NOMO-1 treated with dmso at 0.1 percent for 144 hours (cell line): Measurements from ENCODE around the gene RIPOR3.

ENCODE experiments used
- DNase-seq: peaks from one replicate; lab custom pipeline; 2025; ENCODE audit not compliant: unreplicated experiment; lab: John Stamatoyannopoulos, UW

The RIPOR3 gene

DNA sequence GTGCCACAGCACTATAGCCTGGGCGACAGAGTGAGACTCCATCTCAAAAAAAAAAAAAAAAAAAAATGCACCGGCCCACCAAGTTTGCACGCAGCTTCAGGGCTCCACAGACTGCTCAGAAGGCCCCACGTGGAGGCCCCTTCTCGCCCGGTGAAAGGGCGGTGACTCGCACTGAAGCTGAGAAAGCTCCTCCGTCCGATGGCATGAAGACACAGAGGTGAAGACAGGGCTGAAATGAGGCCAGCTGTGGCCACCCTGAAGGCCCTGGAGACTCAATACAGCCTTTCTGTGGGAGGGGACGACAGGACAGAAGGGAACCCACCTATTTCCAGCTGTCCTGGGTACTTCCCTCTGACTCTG, 97.1 kb downstream of the RIPOR3 start:
- DNase-seq, result no peak

DNA sequence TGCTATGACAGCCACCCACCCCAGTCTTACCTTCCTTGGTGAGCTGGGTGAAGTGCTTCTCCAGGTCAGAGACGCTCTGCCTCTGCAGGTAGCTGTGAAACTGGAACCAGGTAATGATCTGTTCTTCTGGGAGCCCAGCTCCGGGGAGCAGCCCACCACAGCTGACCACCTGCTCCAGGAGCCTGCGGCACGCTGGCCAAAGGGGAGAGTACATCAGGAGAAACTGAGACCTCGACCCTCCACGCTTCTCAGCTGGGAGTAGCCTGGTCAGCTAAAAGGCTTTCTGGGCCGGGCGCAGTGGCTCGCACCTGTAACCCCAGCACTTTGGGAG, 98.4 kb downstream of the RIPOR3 start:
- no peak for DNase-seq

DNA sequence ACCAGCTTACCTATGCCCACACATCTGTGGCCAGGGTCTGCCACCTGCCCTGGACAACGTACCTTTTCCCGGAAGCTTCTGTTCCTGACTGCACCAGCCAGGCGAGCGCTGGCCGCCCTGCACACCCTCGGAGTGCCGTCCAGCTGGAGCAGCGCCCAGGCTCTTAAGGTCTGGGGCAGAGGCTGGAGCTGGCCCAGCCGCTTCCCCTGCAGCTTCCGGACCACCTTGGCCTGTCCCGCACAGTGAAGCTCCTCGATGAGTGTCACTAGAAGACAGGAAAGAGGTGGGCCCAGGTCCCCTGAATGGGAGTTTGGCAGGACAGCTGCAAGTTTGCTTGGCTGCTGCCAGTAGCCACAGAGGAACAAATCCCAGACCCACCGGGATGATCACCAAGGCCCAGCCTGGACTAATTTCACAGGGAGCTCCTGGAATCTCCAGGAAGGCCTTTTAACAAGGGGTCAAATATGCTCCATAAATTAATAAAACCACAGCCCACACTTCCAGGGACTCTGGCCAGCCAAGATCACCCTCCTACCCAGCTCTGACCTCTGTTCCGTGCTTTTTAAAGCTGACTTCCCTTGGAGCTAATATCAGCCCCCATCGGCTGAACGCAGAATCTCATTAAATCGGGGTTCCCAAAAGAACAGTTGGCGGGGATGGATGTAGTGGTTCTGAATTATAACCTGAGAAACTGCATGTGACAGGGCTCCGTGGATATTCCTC, 98.9 kb downstream of the RIPOR3 start:
- no peak for DNase-seq

DNA sequence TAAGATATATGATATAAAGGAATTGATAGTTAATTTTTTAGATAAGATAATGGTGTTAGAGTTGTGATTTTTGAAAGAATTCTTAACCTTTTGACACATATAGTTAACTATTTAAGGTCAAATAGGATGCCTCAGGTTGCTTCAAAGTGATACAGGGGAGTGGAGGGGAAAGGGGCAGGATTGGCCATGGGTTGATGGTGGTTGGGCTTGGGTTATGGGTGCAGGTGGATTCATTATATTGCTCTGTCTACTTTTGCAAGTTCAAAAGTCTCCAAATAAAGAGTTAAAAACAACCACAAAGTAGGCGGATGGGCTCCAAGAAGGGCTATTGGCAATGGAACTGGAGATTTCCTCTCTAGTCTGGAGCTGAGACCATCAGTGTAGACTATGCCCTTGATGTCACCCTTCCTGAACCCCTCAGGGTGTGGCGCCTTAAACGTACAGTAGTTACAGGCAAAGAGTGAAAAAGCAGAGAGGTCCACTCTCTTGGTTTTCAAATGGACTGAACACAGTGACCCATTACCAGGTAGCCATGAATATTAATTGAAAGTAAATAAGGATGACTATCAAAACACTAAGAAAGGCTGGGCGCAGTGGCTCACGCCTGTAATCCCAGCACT, 100.0 kb downstream of the RIPOR3 start:
- no peak for DNase-seq

DNA sequence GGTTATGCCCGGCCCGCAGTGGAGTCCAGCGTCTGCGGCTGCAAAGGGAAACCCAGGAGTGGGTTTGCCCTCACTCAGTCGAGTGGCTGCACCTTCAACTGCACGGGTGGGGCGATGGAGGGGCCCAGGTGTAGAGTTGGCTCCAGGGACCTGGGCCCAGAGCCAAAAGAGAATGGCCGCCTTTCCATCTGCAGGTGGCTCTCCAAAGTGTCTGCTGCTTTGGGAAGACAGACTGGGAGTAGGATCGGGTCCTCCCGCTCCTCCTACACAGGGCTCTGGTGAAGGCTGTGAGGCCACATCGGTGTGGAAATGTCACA, 101.0 kb downstream of the RIPOR3 start:
- DNase-seq, result no peak

DNA sequence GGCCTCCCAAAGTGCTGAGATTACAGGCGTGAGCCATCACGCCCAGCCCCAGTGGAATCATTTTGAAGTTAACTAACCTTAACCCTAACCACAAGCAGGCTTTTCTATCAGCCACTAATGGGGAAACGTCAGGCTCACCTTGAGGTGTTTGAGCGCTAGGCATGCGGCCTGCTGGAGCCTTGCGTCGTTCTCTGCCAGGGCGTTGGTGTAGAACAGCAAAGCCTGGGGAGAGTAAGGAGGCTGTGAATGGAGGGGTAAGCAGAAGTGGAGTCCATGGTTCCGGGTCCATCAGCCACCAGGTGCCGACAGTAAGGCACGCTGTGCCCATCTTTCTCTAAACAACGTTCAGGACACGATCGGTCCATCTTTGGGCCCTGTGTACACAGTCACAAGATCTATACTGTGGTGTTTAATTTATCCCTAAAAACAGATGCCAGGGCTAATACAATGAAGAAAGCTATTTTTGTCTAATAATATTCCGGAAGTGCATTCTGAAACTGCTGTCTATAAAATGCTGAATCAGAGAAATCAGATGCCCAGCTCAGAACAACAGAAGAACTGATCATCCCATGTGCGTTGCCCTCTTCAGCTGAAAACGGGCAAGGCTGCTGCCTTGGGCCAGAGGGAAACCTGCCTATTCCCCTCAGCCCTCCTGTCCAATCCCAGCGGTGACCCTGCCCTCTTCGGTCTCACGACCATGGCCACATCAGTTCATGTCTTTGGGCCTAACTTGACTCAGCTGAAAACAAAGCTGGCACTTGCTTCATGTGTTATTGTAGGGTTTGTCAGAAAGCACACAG, 101.6 kb downstream of the RIPOR3 start:
- no peak for DNase-seq

DNA sequence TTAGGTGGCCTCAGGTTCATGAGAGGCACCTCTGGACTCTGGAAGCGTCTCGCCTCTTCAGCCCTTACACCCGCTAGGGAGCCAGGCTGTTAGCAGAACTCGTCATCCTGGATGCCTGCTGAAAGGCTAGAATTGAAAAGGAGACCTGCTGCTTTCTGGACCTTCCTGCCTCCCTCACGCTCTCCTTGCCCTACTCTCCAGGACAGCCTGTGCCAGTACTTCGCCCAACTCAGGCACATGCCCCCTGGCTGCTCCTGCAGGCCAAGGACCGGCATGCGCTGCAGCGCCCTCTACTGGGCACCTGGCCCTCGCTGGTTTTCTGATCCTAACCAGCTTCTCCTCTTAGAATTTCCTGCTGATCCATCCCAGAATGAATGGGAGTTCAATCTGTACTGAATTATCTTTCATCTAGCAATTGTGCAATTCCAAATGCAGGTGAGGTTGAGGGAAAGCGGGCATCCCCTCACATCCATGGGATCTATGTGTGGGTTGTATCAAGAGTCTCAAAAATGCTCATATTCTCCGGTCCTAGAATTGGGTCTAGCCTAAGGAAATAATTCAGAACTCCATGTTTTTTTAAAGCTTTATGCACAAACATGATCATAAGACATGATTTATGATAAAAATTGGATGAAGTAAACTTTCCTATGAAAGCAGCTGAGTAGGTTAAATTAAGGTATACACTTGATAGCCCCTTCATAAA, 103.2 kb downstream of the RIPOR3 start:
- DNase-seq, result no peak

DNA sequence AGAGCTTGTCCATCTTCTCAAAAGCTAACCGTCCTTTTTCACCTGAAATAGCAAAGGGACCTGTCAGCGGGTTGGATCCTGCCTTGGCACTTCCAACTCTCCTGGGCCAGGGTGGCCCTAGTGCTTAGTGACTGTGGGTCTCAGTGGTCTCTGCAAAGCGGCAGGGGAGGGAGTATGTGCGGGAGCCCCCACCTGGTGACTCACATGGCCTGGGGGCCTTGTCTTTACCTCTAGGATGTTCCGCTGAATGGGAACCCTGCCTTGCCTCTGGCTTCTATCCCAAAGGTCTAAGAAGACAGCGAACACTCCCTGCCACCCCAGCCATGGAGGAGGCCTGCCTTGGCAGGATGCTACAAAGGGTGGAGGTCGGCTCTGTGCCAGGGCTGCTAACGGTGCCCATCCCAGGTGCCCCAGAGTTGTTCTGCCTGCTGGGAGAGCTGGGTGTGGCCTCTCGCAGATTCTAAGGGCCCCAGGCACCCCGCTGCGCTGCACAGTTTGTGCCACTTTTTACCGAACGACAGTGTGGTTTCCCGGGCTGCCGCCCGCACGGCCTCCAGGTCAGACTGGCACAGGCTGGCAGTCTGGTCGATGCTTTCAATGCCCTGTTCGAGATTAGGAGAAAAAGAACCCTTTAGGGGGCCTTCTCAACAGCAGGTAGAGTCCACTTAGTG, 103.9 kb downstream of the RIPOR3 start:
- DNase-seq, result no peak

DNA sequence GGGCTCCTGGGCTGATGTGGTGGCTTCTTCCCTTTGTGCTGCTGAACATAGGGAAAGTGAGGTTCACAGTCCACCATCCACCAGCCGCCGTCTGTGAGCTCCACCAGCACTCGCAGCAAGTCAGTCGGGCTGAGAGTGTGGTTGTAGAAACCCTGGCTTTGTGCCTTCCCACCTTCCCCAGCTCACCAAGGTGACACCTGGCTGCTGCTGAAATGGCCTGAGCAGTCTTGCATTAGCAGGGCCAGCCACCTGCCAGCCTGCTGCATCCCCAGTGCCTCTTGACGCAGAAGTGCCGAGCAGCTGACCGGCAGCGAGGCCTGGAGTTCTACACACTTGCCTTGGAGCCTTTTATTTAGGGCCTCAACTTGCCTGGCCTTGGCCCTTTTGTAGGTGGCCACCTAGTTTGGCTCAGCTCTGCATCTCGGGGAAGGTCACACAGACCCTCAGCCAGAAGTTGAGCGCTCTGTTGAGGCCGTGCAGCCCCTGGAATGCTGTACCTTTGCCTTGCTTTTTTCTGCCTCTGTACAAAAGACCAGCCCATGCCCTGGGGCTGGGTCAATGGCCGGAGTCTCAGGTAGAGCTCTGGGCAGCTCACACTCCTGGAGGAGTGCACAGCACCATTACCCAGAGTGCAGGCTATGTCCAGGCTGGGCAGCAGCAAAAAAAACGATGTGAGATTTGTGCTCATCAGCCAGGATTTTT, 104.7 kb downstream of the RIPOR3 start:
- no peak for DNase-seq

DNA sequence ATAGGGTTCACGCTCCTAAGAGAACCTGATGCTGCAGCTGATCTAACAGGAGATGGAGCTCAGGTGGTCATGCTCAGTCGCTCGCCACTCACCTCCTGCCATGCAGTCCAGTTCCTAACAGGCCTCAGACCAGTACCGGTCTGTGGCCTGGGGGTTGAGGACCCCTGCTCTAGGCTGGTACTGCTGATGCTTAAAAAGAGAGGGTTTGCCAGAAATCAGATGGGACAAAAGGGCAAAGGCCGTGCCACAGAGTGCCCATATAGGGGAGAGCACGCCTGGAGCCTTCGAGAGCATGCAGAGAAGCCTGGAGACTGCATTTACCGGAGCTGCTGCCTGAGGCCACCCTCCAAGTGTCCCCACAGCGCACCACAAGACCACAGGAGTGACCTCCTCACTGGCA, 105.7 kb downstream of the RIPOR3 start:
- DNase-seq, result no peak

DNA sequence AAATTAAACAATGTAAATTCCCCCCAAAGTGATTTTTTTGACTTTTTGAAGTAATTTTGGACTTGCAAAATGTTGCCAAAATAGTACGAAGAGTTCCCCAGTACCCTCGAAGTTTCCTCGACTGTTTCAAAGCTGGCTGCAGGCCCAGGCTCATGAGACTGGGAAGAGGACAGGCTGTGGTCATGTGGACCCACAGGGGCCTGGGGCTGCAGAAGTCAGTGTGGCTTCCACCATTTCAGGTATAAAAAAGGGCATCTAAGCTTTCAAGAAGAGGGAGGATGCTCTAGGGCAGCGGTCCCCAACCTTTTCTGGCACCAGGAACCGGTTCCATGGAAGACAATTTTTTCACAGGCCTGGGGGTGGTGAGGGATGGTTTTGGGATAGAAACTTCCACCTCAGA, 106.1 kb downstream of the RIPOR3 start:
- DNase-seq, result no peak

DNA sequence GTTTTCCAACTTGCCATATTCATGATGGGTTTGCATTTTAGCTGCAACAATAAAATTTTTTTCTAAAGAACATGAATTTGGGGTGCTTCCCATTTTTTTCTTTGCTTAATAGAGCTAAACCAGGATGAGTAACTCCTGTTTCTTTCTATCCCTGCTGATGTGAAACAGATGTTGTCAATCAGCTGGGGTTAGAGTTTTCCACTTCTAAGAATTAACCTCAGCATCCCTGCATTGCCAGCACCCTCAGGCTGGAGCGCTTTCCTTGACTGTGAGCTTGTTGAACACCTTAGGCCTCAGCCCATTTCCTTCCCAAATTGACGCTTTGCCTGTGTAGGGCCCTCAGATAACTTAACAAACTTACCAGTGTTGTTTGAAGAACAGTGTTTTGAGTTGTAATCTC, 106.7 kb downstream of the RIPOR3 start:
- DNase-seq, result no peak

DNA sequence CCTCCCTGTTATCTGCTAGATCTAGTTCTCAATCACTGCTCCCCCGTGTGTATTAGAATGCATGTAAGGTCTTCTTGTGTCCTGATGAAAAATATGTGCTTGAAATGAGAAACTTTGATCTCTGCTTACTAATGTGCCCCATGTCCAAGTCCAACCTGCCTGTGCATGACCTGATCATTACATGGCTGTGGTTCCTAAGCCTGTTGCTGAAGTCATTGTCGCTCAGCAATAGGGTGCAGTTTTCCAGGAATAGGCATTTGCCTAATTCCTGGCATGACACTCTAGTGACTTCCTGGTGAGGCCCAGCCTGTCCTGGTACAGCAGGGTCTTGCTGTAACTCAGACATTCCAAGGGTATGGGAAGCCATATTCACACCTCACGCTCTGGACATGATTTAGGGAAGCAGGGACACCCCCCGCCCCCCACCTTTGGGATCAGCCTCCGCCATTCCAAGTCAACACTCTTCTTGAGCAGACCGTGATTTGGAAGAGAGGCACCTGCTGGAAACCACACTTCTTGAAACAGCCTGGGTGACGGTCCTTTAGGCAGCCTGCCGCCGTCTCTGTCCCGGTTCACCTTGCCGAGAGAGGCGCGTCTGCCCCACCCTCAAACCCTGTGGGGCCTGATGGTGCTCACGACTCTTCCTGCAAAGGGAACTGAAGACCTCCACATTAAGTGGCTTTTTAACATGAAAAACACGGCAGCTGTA, 107.7 kb downstream of the RIPOR3 start:
- no peak for DNase-seq

DNA sequence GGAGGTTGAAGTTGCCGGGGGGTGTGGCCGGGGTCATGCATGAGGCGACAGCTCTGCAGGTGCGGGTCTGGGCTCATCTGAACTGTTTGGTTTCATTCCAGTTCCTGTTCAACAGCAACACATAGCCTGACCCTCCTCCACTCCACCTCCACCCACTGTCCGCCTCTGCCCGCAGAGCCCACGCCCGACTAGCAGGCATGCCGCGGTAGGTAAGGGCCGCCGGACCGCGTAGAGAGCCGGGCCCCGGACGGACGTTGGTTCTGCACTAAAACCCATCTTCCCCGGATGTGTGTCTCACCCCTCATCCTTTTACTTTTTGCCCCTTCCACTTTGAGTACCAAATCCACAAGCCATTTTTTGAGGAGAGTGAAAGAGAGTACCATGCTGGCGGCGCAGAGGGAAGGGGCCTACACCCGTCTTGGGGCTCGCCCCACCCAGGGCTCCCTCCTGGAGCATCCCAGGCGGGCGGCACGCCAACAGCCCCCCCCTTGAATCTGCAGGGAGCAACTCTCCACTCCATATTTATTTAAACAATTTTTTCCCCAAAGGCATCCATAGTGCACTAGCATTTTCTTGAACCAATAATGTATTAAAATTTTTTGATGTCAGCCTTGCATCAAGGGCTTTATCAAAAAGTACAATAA, 108.6 kb downstream of the RIPOR3 start:
- no peak for DNase-seq

DNA sequence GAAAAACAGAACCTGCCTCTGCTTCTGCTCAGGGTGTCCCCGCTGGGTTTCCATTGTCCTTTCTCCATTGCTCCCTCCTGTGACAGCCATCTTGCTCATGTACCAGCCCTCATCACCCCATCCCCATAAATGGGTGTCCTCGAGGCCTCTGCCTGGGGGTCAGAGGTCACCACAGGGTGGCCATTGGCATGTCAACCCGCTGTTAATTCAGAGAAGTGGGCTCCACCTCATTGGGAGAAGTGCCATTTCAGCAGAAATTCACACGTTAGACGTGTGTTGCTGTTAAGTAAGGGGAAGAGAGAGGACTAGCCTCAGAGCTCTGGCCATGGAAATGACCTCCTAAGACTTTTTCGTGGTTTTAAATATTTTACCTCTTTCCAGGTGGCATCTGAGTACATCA, 109.2 kb downstream of the RIPOR3 start:
- DNase-seq, result no peak

DNA sequence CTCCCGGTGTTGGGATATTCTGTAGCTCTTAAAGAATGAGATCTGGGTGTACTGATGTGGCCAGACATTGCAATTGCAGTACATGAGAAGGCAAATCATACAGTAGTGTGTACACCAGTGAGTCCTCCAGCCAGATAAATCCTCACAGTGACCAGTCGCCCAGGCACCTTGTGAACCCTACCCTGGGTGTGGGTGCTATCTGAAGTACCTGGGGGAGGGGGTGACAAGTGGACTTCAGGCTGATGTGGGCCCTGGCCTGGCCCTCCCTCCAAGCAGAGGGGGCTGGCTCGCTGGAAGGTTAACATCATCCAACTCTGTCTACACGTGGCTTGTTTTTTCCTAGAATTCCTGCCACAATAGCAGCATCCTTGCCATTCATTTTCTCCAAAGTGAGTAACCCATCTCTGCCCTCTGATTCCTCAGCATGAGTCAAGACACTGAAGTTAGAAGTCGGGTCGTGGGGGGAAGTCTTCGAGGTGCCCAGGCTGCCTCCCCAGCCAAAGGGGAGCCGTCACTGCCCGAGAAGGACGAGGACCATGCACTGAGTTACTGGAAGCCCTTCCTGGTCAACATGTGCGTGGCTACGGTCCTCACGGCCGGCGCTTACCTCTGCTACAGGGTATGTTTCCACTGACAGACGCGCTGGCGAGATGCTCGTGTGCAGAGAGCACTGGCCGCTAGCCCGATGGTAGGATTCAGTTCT, 110.3 kb downstream of the RIPOR3 start:
- DNase-seq, result no peak

DNA sequence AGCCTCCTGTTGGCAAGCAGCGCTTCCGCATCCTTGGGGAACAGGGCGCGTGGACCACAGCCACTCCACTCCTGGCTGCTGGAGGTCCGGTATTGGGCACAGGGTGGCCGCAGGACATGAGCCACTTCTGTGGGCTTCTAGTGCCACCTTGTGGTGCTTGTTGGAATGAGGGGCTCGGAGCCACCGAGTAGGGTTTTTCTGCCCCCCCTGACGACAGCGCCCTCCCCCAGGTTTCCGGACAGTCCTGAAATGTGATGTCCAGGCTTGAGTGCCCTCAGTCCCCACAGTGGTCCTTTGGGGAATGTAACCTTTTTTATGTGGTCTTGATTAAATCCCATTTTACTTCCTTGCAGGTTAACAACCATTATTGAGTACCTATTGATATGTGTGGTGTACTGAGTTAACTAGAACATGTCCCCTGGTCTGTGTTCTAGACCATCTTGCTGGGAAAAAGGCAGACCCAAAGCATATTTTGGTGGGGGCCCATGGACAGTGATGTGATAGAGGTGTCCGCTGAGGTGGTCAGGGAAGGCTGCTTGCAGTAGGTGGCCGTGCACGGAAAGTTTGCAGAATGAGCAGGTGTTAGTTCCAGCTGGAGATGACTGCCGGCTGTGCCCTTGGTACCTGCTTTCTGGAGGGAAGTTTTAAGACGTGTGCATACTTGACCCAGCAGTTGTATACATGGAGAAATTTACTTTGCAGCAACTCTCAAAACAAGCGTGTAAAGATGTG, 111.2 kb downstream of the RIPOR3 start:
- no peak for DNase-seq

DNA sequence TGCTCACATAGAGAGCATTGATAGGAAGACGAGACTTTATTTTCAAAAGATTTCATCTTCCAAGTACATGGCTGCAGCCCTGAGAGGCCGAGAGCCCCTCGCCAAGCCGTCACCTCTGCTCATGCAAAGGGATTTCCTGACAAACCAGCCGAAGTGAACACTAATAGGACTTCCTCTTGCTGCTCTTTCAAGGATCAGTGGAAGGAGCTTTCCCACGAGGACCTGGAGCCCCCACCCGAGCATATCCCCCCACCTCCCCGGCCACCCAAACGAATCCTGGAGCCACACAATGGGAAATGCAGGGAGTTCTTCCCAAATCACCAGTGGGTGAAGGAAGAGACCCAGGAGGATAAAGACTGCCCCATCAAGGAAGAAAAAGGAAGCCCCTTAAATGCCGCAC, 111.8 kb downstream of the RIPOR3 start:
- no peak for DNase-seq
